GM12878 (cell line): Measurements from ENCODE around the gene DUSP22. TPM values are rescaled to one million over a fixed set of nuclear protein-coding genes. Genes with fewer than 3 reads are reported as not detected.

Experiments used
- ATAC-seq: fragments of 200-7000 bp; cut with Tn5 transposase; 3 replicates; pipeline ENCODE4 v1.9.1; 2020; ENCODE audit warnings: mild to moderate bottlenecking, moderate library complexity
- BruUV-seq: library from RNA; stranded (reverse); fragments of 400-500 nt; replicated peaks from 2 replicates; lab custom pipeline; 2021; lab: Mats Ljungman, UMichigan
- CTCF ChIA-PET: fragments of 300-600 bp; sonication (Branson Sonifier 250); formaldehyde crosslinking; extraction: SDS; loops from one replicate; lab custom pipeline; 2021; ENCODE audit warnings: inconsistent platforms; lab: Yijun Ruan, JAX
- POLR2A ChIA-PET: fragments of 350-600 bp; formaldehyde crosslinking; extraction: SDS; loops from one replicate; lab custom pipeline; 2021; ENCODE audit warnings: inconsistent platforms; lab: Charles Lee
- RAD21 ChIA-PET: fragments of 300-600 bp; sonication (Branson Sonifier 250); formaldehyde crosslinking; loops from one replicate; lab custom pipeline; 2023; ENCODE audit warnings: antibody characterized with exemption; ENCODE audit not compliant: unreplicated experiment; lab: Charles Lee
- SMC1A ChIA-PET: fragments of 300-600 bp; sonication (Branson Sonifier 250); formaldehyde crosslinking; loops from one replicate; lab custom pipeline; 2023; ENCODE audit not compliant: unreplicated experiment, uncharacterized antibody; lab: Charles Lee
- DNase-seq: peaks from one replicate; pipeline ENCODE4 v3.0.0-alpha.2; 2011; ENCODE audit warnings: low read depth, low spot score
- FAIRE-seq: peaks from 3 replicates; lab custom pipeline; 2011; peaks lifted over from hg19 to GRCh38; lab: Jason Lieb, UNC
- H2AFZ ChIP-seq: 2 replicates; pipeline ENCODE4 v1.6.0; 2011; ENCODE audit warnings: low read depth, low read length, control low read depth; ENCODE audit not compliant: control insufficient read depth
- H3K27ac ChIP-seq: 2 replicates; pipeline ENCODE4 v1.5.1; 2011; ENCODE audit warnings: control low read depth; ENCODE audit not compliant: control insufficient read depth, insufficient read depth
- H3K27me3 ChIP-seq, 2 experiments: replicated peaks in 1 of 2; 2 replicates each; pipeline versions ENCODE4 v1.6.0 to v1.6.1; 2011; ENCODE audit warnings: low read length in 1 of 2; ENCODE audit not compliant: control insufficient read depth in 2 of 2, insufficient read depth in 2 of 2
- H3K36me3 ChIP-seq, 2 experiments: 2 replicates each; pipeline ENCODE4 v1.5.1; 2011; ENCODE audit warnings: low read length in 1 of 2; ENCODE audit not compliant: control insufficient read depth in 2 of 2, insufficient read depth in 2 of 2
- H3K4me1 ChIP-seq: 2 replicates; pipeline ENCODE4 v1.6.1; 2011; ENCODE audit warnings: mild to moderate bottlenecking, low read length, moderate library complexity, mixed read lengths; ENCODE audit not compliant: control insufficient read depth, insufficient read depth
- H3K4me2 ChIP-seq: 2 replicates; pipeline ENCODE4 v1.6.0; 2011; ENCODE audit warnings: control low read depth; ENCODE audit not compliant: control insufficient read depth, insufficient read depth
- H3K4me3 ChIP-seq: fragments of 200-600 bp; sonication (generic); 2 replicates; pipeline ENCODE4 v1.5.1; 2016
- H3K79me2 ChIP-seq: 2 replicates; pipeline ENCODE4 v1.6.0; 2011; ENCODE audit warnings: low read length; ENCODE audit not compliant: control insufficient read depth, insufficient read depth
- H3K9ac ChIP-seq: 2 replicates; pipeline ENCODE4 v1.8.0; 2011; ENCODE audit warnings: low read length, control low read depth, mixed read lengths; ENCODE audit not compliant: control insufficient read depth, insufficient read depth
- H3K9me3 ChIP-seq: replicated peaks from 3 replicates; pipeline ENCODE4 v1.5.1; 2011; ENCODE audit warnings: mild to moderate bottlenecking, low read length; ENCODE audit not compliant: control insufficient read depth, insufficient read depth
- H4K20me1 ChIP-seq: 2 replicates; pipeline ENCODE4 v1.6.0; 2011; ENCODE audit not compliant: control insufficient read depth, insufficient read depth
- BRCA1 ChIP-seq: IDR thresholded peaks from 2 replicates; pipeline ENCODE4 v1.6.1; 2011; ENCODE audit warnings: low read depth, low read length, improper control_type of control experiment
- ESRRA ChIP-seq: IDR thresholded peaks from 2 replicates; pipeline ENCODE4 v1.6.1; 2012; ENCODE audit warnings: mild to moderate bottlenecking, low read length, improper control_type of control experiment
- FOXM1 ChIP-seq: IDR thresholded peaks from 2 replicates; pipeline ENCODE4 v1.6.1; 2012; ENCODE audit warnings: low read depth, mild to moderate bottlenecking, inconsistent platforms, low read length, moderate library complexity
- GABPA ChIP-seq: IDR thresholded peaks from 2 replicates; pipeline ENCODE4 v1.6.1; 2014; ENCODE audit warnings: antibody characterized with exemption, low read depth, mild to moderate bottlenecking, inconsistent platforms
- HDGF ChIP-seq: fragments of 450-650 bp; IDR thresholded peaks from 2 replicates; pipeline ENCODE4 v1.6.1; 2016; ENCODE audit warnings: antibody characterized with exemption
- IRF5 ChIP-seq: fragments of 450-650 bp; IDR thresholded peaks from 2 replicates; pipeline ENCODE4 v1.6.1; 2017; ENCODE audit warnings: borderline replicate concordance
- NFIC ChIP-seq: IDR thresholded peaks from 2 replicates; pipeline ENCODE4 v1.6.1; 2012; ENCODE audit warnings: low read depth, mild to moderate bottlenecking, inconsistent platforms, low read length, moderate library complexity
- NR2C2 ChIP-seq: IDR thresholded peaks from 2 replicates; pipeline ENCODE4 v1.6.1; 2011; ENCODE audit warnings: borderline replicate concordance, low read depth; ENCODE audit not compliant: control insufficient read depth, insufficient read length
- SKIL ChIP-seq: fragments of 450-650 bp; IDR thresholded peaks from 2 replicates; pipeline ENCODE4 v1.6.1; 2017; ENCODE audit warnings: mild to moderate bottlenecking, low read depth, inconsistent platforms; ENCODE audit not compliant: poor library complexity, severe bottlenecking
- SPI1 ChIP-seq: IDR thresholded peaks from 2 replicates; pipeline ENCODE4 v1.6.1; 2011; ENCODE audit warnings: low read depth, mild to moderate bottlenecking, low read length, moderate library complexity, borderline replicate concordance; ENCODE audit not compliant: insufficient read depth
- TAF1 ChIP-seq: IDR thresholded peaks from 2 replicates; pipeline ENCODE4 v1.6.1; 2011; ENCODE audit warnings: mild to moderate bottlenecking, low read depth, low read length, borderline replicate concordance
- ZBTB33 ChIP-seq: fragments of 450-650 bp; IDR thresholded peaks from 2 replicates; pipeline ENCODE4 v1.6.1; 2017; ENCODE audit warnings: mild to moderate bottlenecking
- WGBS: methylation state at CpG from one replicate; pipeline ENCODE4 v1.1.6; 2016; ENCODE audit warnings: low lambda C conversion rate; ENCODE audit not compliant: insufficient replicate concordance, insufficient coverage; ENCODE audit errors: missing lambda C conversion rate; 5-methylcytosine and 5-hydroxymethylcytosine counted together
- in situ Hi-C: fragments of 300-500 bp; cut with MboI; formaldehyde crosslinking; loops from 9 replicates; pipeline ENCODE4 v1.14.3; 2018; ENCODE audit warnings: mixed read lengths
- intact Hi-C: fragments of 100-400 bp; cut with micrococcal nuclease; formaldehyde crosslinking; loops from one replicate; pipeline ENCODE4 v1.14.2; 2022; ENCODE audit not compliant: unreplicated experiment
- polyA plus RNA-seq, 11 experiments: library from polyadenylated mRNA; depleted of rRNA in 4 of 11; unstranded in 6 of 11; stranded (reverse) in 5 of 11; fragments of >200 nt; fragmentation: Nextera tagmentation in 4 of 11; fragmentation: Illumina TruSeq in 1 of 11; extraction: Ambion mirVana in 4 of 11; extraction: Trizol in 1 of 11; gene quantifications; 1 replicate in 1 of 11; 2 replicates in 10 of 11; pipeline versions ENCODE4 v1.2.1 to v1.2.3, GENCODE V29; 2011 to 2016; ENCODE audit warnings: inconsistent platforms in 2 of 11, missing spikeins in 2 of 11, low read depth in 1 of 11
- total RNA-seq, 4 experiments: library from RNA; depleted of rRNA in 3 of 4; stranded (reverse); fragments of >200 nt in 3 of 4; fragmentation: Illumina TruSeq in 1 of 4; extraction: Trizol in 1 of 4; gene quantifications; 2 replicates each; pipeline versions ENCODE4 v1.2.1 to v1.2.3, GENCODE V29; 2013 to 2021

Gene DUSP22
- total and polyA plus RNA-seq, 10 of the 15 experiments (the other 5 are each of a cell fraction or from before 2014, with no cell fraction given): 78.9 to 156 (median 107) TPM

- ChIA-PET RAD21 (interaction anchor here (0.9 to 4.4 kb wide), 7 partner anchors 12 to 81 kb away, joined by 3 to 49 read pairs (median 23); no protein-coding TSS in a partner anchor), CTCF (interaction anchor here (0.9 to 3.1 kb wide), 8 partner anchors 11 to 96 kb away, joined by 3 to 20 read pairs (median 5); no protein-coding TSS in a partner anchor), SMC1A (interaction anchor here (1.0 to 9.2 kb wide), 13 partner anchors 8 to 93 kb away, joined by 3 to 162 read pairs (median 10); no protein-coding TSS in a partner anchor), POLR2A (interaction anchor here (1.0 to 3.8 kb wide), 9 partner anchors 14 to 57 kb away, joined by 3 to 39 read pairs (median 9); no protein-coding TSS in a partner anchor)
- Histone ChIP-seq H3K27ac (no peak overlapping the region), H3K27me3 (no peaks in the 10 kb centered on the region), H2AFZ (no peak overlapping the region), H3K9ac (no peak overlapping the region), H3K79me2 (no peaks in the 10 kb centered on the region), H3K4me1 (peaks cover 37% of the 10 kb centered on the region), H3K36me3 (no peaks in the 10 kb centered on the region), H3K4me3 (no peak overlapping the region), H3K9me3 (no peaks in the 10 kb centered on the region), H3K4me2 (no peak overlapping the region), H4K20me1 (no peaks in the 10 kb centered on the region)
- FAIRE-seq: no peak
- no peak for ATAC-seq
- TF ChIP-seq NFIC (no peak), TAF1 (no peak), SPI1 (no peak), IRF5 (no peak), SKIL (no peak), FOXM1 (no peak), ESRRA (no peak), GABPA (no peak), NR2C2 (no peak), HDGF (no peak), BRCA1 (no peak), ZBTB33 (no peak)
- BruUV-seq: no TSS peak
- in situ Hi-C loops (no loop called here), intact Hi-C loops (no loop called here)
- no peak for DNase-seq
- 78% methylated on average over 4 of the region's 4 CpGs for WGBS
Measured at GRCh38 chr6:284486-284885, 7.8 kb upstream of the DUSP22 start.
